ENCODE data around the gene MRPL36.
"Not testable (repeated sequence)": the region's sequence is repeated elsewhere in the genome, so short reads cannot be mapped to it uniquely, and the experiment has no call there.

Gene MRPL36

DNA sequence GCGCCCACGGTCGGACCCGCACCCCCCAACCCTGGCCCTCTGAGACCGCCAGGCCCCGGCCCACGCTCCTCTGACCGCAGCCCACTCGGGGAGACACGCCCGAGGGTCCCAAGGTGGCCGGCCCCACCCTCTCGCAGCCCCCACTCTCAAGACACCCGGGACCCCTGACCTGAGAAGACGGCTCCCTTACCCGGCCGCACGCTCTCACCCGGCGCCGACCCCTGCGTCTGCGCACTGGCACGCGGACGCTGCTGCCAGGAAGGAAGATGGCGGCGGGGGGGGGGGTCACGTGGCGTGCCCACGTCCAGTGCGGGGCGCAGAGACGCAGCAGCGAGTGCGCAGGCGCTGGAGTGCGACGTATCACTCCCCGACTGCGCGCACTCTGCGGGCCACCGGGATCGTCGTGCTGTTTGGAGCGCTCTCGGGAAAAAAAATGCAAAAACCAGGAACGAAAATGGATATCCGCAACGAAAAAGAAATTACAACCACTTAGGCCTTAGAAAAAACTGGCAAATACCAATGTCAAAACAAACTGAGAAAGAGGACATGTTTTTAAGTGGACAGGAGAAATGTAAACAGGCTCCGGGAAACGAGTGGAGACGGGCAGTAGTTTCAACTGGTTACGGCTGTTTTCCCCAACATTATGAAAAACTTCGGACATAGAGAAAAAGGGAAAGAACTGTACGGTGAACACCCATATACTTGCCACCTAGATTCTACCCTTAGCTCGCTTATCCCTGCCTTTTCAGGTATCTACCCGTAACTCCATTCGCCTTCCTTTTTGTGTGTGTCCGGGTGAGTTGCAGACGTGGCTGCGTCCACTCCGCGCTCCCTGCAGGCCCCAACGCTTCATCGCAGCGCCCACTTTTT is at the start of gene MRPL36:
Gene MRPL36, minus strand, starts transcription at position 236 of the 870 bp plus-strand sequence. CDS start 902 bp downstream, outside the sequence.
- H3K4me3 Mint-ChIP-seq, result peak within 1 kb of the TSS; percentile 92 to 97
- peak within 1 kb of the TSS; percentile 92 to 95 for H3K27ac Mint-ChIP-seq
- DNase-seq, result peak; percentile 80 to 89
- ATAC-seq, result peak; percentile 82
- H3K27me3 Mint-ChIP-seq, result no peaks in the 10 kb centered on the region
- peaks cover 73% of the 10 kb centered on the region for H3K4me1 Mint-ChIP-seq
- no peaks in the 10 kb centered on the region for H3K9me3 Mint-ChIP-seq

GRCh38 chr5:1847611-1848010 is 48.0 kb upstream of the MRPL36 start:
- Mint-ChIP-seq H3K27ac (no peak overlapping the region), H3K9me3 (no peaks in the 10 kb centered on the region), H3K27me3 (peaks cover 46% of the 10 kb centered on the region), H3K4me1 (no peaks in the 10 kb centered on the region), H3K4me3 (no peak overlapping the region)
- ATAC-seq (no peak), DNase-seq (no peak)

GRCh38 chr5:1847056-1847455 is 47.4 kb upstream of the MRPL36 start:
- DNase-seq (no peak), ATAC-seq (no peak)
- no peaks in the 10 kb centered on the region for H3K4me1 Mint-ChIP-seq
- peaks cover 40% of the 10 kb centered on the region for H3K27me3 Mint-ChIP-seq
- no peak overlapping the region for H3K27ac Mint-ChIP-seq
- no peaks in the 10 kb centered on the region for H3K9me3 Mint-ChIP-seq
- H3K4me3 Mint-ChIP-seq, result no peak overlapping the region

- Mint-ChIP-seq H3K27me3 (peaks cover 35% of the 10 kb centered on the region), H3K4me1 (no peaks in the 10 kb centered on the region), H3K9me3 (no peaks in the 10 kb centered on the region), H3K27ac (no peak overlapping the region), H3K4me3 (no peak overlapping the region)
- ATAC-seq (no peak), DNase-seq (no peak)
Observed at GRCh38 chr5:1846583-1846982, 46.9 kb upstream of the MRPL36 start.

GRCh38 chr5:1845696-1846095 is 46.1 kb upstream of the MRPL36 start:
- H3K27me3 Mint-ChIP-seq, result peaks cover 33% of the 10 kb centered on the region
- DNase-seq (no peak), ATAC-seq (no peak)
- H3K9me3 Mint-ChIP-seq, result no peaks in the 10 kb centered on the region
- no peaks in the 10 kb centered on the region for H3K4me1 Mint-ChIP-seq
- H3K27ac Mint-ChIP-seq, result no peak overlapping the region
- H3K4me3 Mint-ChIP-seq, result no peak overlapping the region

DNA sequence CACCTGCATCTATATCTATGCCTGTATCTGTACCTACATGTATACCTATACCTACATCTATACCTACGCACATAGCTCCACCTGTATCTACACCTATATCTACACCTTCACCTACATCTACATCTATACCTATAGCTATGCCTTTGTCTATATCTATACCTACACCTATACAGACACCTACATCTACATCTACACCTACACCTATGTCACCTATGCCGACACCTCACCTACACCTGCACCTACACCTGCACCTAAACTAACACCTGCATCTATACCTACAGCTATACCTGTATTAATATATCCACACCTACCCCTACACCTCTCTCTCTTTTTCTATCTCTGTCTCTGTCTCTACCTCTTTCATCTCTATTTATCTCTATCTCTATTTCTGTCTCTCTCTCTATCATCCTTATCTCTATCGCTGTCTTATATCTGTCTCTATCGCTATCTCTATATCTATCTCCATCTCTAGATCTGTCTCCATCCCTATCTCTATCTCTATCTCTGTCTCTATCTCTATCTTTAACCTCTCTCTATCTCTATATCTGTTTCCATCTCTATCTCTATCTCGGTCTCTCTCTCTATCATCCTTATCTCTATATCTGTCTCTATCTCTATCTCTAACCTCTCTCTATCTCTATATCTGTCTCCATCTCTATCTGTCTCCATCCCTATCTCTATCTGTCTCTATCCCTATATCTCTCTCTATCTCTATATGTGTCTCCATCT is 45.2 kb upstream of the MRPL36 start:
- ATAC-seq, result no peak
- no peaks in the 10 kb centered on the region for H3K9me3 Mint-ChIP-seq
- DNase-seq, result no peak
- H3K27ac Mint-ChIP-seq, result no peak overlapping the region
- no peak overlapping the region for H3K4me3 Mint-ChIP-seq
- no peaks in the 10 kb centered on the region for H3K4me1 Mint-ChIP-seq
- H3K27me3 Mint-ChIP-seq, result peaks cover 36% of the 10 kb centered on the region

- not testable (repeated sequence) for H3K4me1 Mint-ChIP-seq, H3K9me3 Mint-ChIP-seq, ATAC-seq, H3K4me3 Mint-ChIP-seq, DNase-seq, H3K27ac Mint-ChIP-seq
- peaks cover 37% of the 10 kb centered on the region for H3K27me3 Mint-ChIP-seq
Observed at GRCh38 chr5:1843761-1844160, 44.1 kb upstream of the MRPL36 start.

DNA sequence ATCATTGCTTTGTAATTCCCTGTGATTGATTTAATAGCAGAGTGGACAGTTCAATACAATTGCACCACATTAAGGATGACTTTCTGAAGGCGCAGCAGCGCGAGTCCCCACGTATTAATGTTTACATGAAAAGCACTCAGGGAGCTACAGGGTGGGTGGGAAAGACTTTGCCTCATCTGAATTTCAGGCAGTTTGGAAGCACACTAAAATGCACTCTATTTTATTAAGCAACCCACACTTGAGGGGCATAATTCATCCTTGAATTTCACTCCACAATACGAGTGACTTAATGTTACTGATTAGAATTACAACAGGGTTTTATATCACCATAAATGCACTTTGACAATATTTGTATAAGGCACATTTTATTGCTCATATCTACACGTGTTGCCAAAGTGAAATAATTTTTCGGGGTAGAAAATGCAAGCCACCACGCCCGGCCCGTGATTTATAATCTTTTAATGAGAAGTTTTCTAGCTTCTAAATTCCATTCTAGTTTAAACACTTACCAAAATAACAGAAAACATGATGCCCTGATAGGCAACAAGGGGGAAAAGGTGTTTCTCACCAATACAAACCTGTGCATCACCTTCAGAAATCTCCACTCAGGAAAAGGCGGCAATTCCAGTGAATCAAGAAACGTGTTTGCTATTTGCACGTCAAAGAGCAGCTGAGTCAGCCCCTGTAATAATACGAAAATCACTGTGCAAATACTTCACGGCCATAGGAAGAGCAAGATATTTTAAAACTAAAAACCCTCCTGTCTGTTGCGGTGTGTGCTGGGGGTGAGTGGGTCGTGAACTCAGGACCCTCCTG is 42.6 kb upstream of the MRPL36 start:
- H3K4me1 Mint-ChIP-seq, result no peaks in the 10 kb centered on the region
- no peaks in the 10 kb centered on the region for H3K9me3 Mint-ChIP-seq
- ATAC-seq (no peak), DNase-seq (no peak)
- no peak overlapping the region for H3K4me3 Mint-ChIP-seq
- H3K27ac Mint-ChIP-seq, result no peak overlapping the region
- H3K27me3 Mint-ChIP-seq, result peaks cover 26% of the 10 kb centered on the region

GRCh38 chr5:1840741-1841521 is 41.3 kb upstream of the MRPL36 start:
- DNase-seq, result no peak
- Mint-ChIP-seq H3K4me1 (no peaks in the 10 kb centered on the region), H3K27me3 (peaks cover 39% of the 10 kb centered on the region), H3K9me3 (no peaks in the 10 kb centered on the region), H3K27ac (no peak overlapping the region), H3K4me3 (no peak overlapping the region)
- ATAC-seq, result no peak

DNA sequence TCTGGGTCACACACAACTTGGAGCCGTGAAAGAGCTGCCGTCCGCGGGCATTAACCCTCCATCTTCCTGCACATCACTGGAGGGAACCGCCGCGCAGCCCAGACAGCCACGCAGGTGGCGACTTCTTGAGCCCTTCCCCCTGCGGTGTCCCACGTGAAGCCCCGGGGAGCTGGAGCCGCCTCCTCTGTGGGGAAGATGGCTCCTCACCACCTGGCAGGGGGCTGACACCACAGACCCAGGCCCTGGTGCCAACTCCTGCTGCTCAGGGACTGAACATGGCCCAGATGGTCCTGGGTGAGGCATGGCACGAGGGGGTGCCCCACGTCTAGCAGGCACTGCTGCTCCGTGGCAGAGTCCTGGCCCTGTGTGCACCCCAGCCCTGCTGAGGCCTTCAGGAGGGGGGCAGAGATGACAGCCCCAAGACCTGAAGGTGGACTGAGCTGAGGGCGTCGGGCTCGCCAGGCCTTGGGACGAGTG is 40.5 kb upstream of the MRPL36 start:
- Mint-ChIP-seq H3K27ac (peak overlapping the region in 1 of 2 donors; percentile 31), H3K4me3 (no peak overlapping the region), H3K27me3 (peaks cover 47% of the 10 kb centered on the region), H3K4me1 (no peaks in the 10 kb centered on the region), H3K9me3 (no peaks in the 10 kb centered on the region)
- DNase-seq (no peak), ATAC-seq (peak; percentile 15)

DNA sequence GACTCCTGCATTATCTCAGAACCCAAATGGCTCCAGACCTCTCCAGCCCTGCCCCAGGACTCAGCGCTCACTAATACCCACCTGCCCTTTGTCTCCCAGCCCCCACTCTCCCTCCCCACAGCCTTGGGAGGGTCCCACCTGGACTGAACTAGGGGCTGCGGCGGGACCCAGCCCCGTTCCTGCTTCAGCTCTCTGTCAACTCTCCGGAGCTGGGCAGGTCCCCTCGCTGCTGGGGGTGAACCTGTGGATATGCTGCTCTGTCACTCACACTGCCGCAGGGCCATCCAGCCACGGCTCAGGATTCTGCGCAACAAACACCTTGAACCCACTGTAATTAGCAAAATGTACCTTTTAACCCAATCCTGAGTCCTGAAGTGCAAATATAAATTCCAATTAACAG is 38.4 kb upstream of the MRPL36 start:
- H3K27ac Mint-ChIP-seq, result no peak overlapping the region
- DNase-seq (no peak), ATAC-seq (no peak)
- peaks cover 60% of the 10 kb centered on the region for H3K27me3 Mint-ChIP-seq
- H3K9me3 Mint-ChIP-seq, result no peaks in the 10 kb centered on the region
- no peak overlapping the region for H3K4me3 Mint-ChIP-seq
- H3K4me1 Mint-ChIP-seq, result no peaks in the 10 kb centered on the region

- Mint-ChIP-seq H3K9me3 (no peaks in the 10 kb centered on the region), H3K4me1 (no peaks in the 10 kb centered on the region), H3K27me3 (peaks cover 66% of the 10 kb centered on the region), H3K27ac (peak overlapping the region in 1 of 2 donors; percentile 37), H3K4me3 (no peak overlapping the region)
- no peak for DNase-seq
- ATAC-seq, result no peak
Observed at GRCh38 chr5:1836891-1837880, 37.5 kb upstream of the MRPL36 start.

GRCh38 chr5:1836176-1836890 is 36.7 kb upstream of the MRPL36 start:
- Mint-ChIP-seq H3K27me3 (peaks cover 72% of the 10 kb centered on the region), H3K27ac (peak overlapping the region in 1 of 2 donors; percentile 37), H3K4me1 (no peaks in the 10 kb centered on the region), H3K9me3 (no peaks in the 10 kb centered on the region), H3K4me3 (no peak overlapping the region)
- DNase-seq (no peak), ATAC-seq (no peak)
